ENCODE results near the gene CHRNA1.

CHRNA1 gene

DNA sequence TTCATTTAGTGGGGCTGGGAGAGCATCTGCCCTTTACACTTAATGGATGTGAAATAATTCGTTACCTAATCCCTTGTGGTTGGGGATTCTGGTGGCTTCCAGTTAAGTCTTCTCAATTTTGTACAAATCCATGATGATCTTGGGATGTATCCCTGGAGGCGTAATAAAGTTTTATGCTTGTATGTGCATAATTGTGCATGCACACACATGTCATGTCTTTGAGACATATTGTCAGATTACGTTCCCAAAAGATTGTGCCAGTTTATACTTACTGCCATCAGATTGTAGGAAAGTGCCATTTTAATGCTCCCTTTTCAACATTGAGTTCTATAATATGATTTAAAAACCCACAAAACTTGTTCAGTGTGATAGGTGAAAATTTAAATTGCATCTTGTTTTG is 60.8 kb downstream of the CHRNA1 start:
- no peak for TF ChIP-seq GATA2 (IDR thresholded peaks at IDR 0.05; ENCODE audit: low read depth, low read length)
- TF ChIP-seq GATA3 (IDR thresholded peaks at IDR 0.05; ENCODE audit: low read depth, low read length), result no peak

- TF ChIP-seq GATA2 (IDR thresholded peaks at IDR 0.05; ENCODE audit: low read depth, low read length), result no peak
- no peak for TF ChIP-seq GATA3 (IDR thresholded peaks at IDR 0.05; ENCODE audit: low read depth, low read length)
Observed at GRCh38 chr2:174702541-174702940, 61.7 kb downstream of the CHRNA1 start.

DNA sequence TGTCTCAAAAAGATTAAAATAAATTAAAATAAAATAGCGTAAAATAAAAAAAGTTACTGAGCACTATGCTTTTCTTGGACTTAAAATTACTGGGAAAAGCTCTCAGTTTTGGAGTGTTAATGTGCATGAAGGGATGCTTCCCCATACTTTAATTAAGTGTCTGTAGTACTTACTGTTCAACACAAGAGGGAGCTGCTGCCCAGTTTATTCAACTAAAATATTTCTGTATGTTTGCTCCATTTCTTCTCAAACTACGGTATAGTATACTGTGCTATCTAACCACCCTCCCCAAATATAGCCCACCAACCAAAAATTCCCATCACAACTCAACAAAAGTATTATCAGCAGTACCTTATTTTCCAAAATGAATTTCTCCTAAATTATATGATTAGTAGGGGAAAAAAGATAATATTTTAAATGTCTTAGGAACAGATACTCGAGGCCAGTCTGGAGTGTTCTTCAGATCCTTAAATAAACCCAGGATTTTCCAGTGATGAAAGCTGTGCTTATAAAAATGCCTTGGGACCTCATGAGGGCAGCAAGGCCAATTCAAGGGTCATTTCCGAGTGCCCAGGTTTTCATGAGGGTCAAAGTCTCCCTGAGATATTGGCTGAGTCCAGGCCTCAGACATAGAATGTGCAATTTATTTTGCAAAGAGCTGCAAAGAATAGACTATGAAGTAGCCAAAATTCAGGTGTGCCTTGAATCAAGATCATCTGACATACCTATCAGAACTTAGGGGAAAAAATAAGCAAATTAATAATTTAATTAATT is 64.1 kb downstream of the CHRNA1 start:
- TF ChIP-seq GATA2 (IDR thresholded peaks at IDR 0.05; ENCODE audit: low read depth, low read length) (no peak), GATA3 (IDR thresholded peaks at IDR 0.05; ENCODE audit: low read depth, low read length) (no peak)

Measured in SH-SY5Y (cell line).